HG02610 (cell line): ENCODE results near the gene CPLX1.

Experiments
- ATAC-seq: cut with Tn5 transposase; IDR thresholded peaks from one replicate; pipeline ENCODE4 v1.9.1; 2021; ENCODE audit warnings: mild to moderate bottlenecking, moderate library complexity; ENCODE audit not compliant: unreplicated experiment

The CPLX1 gene

DNA sequence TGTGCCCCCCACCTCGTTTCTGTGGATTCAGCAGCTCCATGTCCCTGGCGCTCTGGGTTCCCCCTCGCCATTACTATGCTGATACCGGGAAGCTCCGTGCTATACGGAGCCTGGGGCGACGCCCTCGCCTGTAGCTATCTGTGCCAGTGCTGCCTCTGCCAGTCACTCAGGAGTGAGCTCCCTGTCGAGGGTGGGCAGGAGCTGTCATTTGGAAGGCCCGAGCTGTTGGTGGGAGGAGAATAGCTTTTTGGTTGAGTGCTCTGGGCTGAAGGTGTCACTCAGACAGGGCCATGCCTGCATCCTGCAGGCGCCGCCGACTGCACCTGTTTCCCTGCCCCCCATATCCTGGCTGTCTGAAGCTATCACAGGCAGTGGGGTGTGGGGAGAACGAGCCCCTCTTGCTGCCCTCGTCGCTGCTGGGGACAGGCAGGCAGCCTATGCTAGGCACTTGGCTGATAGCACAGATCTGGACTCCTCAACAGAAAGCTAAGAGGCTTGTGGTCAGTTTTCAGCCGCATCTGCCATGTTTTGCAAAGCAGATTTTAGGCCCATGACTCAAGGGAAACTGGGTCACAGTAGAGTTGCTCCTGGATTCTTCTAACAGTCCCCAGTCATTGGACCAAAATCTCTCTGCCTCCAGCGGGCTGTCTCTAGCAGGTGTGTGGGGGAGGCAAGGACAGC, 31.8 kb downstream of the CPLX1 start:
- ATAC-seq: no peak

DNA sequence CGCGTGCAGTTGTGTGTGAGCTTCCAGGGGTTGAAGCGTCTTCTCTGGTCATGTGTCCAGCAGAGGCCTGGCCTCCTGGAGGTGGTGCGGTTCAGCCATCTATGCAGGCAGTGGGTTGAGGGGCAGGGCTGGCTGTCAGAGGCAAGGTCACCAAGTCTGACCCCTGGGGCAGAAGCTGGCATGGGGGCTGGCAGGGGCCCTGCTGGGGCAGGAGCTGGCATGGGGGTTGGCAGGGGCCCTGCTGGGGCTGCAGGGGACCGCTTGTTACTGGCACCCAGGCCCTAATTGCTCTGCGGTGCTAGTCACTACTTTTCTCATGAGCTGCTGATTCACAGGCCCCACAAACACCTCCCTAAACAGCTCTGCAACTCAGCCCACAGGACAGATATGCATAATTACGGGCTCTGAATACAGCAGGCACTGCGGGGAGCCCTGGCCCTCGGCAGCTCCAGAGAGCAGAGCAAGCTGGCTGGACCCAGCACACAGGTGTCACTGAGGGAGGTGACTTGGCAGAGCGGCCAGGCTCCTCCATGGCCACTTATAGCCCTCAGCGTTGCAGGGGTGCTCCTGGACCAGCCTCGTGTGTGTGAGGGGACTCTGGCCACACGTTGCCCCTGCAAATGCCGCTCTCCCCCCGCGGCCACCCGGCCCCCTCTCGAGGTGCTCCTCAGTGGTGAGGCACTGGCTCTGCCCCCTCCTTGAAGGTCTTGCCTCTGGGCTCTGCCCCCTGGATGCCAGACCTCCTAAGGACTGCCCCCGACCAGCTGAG, 32.7 kb downstream of the CPLX1 start:
- no peak for ATAC-seq

DNA sequence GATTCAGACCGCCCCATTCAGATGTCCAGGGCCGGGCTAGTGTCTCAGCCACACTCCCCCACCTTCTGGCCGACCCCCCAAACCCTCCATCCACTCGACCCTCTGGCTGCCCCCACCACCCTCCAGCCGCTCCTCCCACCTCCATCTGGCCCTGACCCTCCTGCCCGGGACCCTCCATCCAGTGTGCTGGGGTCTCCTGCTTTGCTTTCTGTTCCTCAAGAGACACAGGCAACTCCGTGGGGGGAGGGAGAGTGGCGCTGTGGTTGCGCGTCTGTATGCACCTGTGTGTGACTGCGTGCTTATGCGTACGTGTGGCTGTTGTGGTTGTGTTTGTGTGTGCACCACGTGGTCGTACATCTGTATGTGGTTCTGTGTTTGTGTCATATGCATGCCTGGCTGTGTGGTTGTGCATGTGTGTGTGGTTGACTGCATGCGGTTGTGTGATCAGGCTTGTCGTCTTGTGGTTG, 33.3 kb downstream of the CPLX1 start:
- ATAC-seq: no peak

DNA sequence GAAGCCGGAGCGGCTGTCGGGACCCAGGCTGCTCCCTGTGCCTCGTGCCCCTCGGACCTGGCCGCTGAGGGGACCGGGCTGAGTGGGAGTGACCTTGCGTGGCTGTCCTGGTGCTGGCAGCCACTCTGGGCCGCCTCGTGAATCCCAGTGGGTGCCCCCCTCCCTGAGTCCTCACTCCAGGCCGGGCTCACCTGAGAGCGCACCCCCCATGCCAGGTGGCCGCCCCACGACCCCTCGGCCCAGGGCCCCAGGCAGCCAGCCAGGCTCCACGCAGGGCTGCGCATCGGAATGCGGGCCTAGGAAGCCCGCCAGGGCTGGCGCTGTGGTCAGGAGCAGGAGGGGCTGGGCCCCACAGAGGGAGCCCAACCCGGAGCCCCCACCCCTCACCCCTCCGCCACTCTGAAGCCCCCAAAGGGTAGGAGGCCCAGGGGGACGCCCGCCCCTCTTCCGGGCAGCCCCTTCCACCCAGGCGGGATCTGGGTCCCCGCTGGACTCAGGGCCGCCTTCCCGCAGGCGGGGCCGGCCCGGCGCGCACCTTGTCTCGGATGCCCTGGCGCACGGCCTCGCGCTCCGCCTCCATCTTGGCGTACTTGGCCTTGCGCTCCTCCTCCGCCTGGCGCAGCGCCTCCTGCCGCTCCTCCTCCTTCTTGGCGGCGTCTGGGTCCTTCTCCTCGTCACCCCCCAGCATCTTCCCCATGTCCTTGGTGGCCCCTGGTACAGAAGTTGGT, 33.9 kb downstream of the CPLX1 start:
- no peak for ATAC-seq

DNA sequence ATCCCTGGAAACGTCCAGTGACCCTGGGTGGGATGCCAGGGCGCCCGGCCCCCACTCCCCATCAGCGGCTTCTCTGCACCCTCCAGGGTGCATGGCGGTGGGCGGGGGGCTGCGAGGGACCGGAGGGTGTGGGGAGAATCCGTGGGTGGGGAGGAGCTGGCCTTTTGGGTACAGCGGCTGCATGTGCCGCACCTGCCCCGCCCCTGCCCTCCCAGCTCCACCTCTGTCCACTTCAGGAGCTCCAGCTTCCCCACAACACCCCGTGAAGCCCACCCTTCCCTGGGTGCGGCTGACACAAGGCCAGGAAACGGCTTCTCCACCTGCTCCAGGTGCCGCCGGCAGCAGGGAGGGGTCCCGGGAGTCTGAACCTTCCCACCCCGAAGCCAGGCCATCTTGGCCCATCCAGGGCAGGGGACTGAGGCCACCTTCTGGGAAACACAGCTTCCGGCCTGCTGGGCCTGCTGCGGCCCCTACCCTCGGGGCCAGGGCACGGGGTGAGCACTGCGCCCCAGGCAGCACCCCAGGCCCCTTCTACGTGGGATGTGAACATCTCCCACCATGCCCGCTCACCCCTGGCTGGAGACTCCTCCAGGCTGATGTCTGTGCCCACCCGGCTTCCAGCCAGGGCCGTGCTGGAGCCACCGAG, 34.6 kb downstream of the CPLX1 start:
- ATAC-seq: no peak

DNA sequence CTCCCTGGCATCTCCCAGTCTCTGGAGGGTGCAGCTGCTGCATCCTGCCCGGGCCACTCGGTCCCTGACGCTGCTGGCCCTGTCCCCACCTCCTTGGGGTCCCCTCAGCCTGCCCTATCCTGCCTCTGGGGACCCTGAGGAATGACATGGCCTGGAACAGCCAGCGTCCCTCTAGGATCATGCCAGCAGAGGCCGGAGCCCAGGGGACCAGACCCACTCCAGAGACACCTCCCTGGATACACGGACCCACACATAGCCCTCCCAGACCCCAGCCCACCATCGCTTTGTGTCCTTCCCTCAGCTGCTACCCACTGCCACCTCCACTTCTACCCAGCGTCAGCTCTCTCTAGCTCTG, 35.5 kb downstream of the CPLX1 start:
- no peak for ATAC-seq

DNA sequence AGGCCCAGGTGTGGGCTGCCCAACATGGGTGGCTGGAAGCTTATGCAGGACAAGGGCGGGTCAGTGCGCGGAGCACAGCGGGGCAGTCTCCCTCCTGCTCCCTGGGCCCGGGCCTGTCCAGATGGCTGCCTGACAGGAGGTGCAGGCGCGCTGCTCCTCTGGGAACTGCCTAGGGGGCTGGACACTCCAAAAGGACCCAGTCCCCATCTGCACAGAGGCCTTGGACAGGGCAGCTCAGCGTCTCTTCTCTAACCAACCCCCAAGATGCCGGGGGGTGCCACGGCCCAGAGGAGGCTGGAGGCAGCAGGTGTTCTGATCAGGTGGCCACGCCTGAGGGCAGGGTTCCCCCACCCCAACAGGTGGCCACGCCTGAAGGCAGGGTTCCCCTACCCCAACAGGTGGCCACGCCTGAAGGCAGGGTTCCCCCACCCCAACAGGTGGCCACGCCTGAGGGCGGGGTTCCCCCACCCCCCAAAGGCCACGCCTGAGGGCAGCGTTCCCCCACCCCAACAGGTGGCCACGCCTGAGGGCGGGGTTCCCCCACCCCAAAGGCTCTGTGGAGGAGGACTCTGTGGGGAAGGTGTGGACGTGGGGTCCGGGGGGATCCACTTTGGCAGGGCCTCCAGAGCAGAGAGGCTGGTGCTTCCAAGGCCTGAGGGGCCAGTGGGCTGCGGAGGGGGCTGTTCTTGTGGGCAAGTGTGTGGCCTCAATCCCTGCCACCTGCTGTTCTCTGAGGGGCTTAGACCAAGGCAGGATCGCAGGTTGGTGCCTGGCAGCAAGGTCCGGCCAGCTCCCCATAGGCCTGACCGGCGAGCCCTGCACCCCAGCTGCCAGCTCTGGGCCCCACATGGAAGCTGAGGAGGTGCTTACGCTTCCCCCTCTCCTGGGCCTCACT, 36.1 kb downstream of the CPLX1 start:
- ATAC-seq: no peak

DNA sequence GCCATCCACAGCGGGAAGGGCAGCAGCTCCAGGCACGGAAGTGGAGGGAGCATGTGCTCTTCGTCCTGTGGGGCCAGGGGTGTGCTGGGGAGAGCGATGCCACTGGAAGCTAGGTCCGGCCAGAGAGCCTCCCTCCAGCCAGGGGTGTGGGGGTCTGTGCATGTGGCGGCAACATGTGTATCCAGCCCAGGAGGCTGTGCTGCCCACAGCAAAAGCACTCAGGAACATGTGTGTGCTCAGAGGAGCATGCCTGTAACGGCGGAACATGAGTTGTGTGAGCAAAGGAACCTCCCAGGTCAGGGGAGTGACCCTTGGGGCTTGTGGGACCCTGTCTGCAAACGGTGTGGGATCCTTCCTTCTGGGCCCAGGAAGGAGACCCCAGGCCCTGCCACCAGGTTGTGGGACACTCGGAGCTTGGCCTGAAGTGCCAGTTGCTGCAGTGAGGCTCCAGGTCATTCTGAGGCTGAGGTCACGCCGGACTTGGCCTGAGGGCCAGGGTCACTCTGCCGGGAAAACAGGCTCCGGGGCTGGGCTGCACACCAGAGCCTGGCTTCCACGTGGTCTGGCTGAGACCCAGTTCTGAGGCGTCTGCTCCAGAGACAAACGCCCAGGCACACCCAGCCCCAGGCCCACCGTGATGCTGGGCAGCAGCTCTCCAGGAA, 37.2 kb downstream of the CPLX1 start:
- no peak for ATAC-seq

DNA sequence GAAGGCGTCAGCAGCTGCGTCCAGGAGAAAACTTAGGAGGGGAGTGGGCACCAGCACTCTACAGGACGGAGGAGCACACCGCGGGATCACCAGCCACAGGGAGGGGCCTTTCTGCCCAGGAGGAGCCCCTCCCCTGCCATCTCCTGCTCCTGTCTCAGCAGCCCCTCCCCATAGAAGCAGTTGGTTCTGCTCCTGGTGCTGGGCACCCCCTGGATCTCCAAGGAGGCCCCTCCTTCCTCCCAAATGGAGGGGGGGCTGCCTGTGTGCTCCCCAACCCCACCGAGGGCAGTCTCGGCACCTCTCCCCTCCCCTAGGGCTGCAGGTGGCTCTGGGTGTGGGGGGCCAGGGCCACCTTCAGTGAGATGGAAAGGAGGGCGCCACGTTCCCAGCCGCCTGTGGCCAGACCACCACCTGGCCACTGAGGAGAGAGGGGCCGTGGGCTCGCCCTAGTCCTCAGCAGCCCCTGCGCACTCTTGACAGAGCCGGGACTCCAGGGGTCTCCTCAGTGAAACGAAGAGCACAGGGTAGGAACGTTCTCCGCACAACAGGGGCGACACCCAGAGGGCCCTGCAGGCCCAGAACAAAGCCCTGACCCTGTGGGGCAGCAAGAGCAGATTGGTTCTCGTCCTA, 37.8 kb downstream of the CPLX1 start:
- ATAC-seq: no peak

DNA sequence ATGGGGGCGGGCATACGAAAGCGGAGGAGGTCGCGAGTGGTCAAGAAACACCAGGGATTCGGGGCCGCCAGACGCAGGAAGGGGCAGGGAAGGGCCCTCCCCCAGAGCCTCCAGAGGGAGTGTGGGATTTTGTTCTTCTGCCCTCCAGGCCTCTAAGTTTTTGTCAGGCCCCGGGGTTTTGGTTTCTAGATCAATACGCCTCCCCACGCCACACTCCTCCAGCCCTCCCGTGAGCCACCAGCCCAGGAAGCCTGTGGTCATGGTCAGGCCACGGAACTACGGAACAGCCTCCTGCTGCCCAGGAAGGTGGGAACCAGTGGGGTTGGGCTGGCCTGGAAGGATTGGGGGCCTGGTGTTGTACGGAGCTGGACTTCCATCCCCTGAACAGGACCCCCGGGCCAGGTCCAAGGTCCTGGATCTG, 38.4 kb downstream of the CPLX1 start:
- ATAC-seq: no peak

DNA sequence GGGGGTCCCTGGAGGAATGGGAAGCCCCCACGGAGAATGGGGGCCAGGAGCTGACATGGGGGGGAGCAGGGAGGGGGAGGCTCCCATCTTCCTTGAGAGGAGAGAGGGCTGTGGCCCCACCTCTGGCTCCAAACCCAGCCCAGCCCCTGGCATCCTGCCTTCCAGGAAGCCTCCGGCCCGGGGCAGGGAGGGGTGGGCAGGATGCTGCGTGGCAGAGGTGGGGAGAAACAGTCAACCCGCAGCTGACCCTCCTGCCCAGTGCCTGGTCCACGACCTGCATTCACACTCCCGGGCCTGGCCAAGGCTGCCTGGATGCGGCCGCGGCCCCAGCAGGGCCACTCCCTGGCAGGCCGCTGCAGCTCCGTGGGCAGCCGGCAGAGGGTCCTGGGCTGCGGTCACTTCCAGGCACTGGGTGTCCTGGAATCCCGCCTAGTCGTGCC, 39.0 kb downstream of the CPLX1 start:
- ATAC-seq: no peak

DNA sequence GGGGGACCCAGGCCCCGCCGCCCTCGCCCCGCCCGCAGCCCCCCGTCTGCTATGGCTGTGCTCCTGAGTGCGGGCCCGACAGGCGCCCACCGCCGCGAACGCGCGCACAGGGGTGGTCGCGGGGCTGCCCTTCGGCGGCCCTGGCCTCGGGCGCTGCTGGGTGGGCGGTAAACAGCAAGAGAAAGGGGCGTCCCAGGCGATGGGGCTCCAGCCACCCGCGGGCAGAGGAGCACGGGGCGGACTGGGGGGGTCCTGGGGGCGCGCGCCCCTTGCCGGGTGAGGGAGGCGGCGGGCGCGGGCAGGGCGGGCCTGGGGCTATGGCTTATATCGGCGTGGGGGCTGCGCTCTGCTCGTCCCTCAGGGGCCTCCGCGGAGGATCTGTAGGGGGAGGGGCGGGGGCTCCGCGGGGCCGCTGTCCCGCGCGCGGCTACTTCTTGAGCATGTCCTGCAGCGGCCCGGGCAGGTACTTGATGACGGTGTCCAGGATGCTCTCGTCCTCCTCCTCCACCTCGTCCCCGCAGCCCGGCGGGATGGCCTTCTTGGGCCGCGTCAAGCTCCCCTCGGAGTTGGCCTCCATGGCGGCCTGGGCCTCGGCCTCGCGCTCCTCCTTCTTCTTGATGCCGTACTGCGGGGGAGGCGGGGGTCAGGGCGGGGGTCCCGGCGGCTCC, 39.7 kb downstream of the CPLX1 start:
- no peak for ATAC-seq

DNA sequence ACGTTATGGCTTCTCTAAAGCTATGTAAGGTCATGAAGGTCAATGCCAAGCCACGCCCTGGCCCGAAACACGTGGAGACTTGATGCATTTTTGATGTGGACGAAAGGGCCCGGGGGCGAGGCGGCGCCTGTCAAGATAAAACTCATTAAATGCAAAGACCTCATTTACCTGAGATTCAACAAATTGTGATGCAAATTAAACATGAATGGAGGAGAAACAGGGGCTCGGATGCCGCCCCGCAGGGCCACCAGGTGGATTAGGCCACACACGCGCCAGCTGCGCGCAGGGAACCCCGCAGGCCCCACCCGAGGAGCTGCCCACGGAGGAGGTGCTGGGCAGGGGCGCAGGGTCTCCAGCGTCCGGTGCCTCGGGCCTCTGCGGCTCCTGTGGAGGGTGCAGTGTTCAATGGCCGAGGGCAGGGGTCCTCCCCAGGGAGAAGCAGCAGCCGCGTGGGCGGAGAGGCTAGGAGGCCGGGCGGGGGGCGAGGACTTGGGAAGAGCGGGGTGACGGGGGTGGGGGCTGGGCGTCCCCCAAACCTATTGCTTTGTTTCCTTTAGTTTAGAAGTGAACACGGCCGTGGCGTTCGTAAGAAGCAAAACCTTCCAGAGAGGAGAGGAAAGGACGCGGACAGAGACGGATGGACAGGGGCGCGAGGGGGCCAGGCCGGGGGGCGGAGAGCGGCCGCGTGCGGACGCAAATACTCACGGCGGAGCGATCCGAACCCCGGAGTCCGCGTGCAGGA, 40.4 kb downstream of the CPLX1 start:
- no peak for ATAC-seq

DNA sequence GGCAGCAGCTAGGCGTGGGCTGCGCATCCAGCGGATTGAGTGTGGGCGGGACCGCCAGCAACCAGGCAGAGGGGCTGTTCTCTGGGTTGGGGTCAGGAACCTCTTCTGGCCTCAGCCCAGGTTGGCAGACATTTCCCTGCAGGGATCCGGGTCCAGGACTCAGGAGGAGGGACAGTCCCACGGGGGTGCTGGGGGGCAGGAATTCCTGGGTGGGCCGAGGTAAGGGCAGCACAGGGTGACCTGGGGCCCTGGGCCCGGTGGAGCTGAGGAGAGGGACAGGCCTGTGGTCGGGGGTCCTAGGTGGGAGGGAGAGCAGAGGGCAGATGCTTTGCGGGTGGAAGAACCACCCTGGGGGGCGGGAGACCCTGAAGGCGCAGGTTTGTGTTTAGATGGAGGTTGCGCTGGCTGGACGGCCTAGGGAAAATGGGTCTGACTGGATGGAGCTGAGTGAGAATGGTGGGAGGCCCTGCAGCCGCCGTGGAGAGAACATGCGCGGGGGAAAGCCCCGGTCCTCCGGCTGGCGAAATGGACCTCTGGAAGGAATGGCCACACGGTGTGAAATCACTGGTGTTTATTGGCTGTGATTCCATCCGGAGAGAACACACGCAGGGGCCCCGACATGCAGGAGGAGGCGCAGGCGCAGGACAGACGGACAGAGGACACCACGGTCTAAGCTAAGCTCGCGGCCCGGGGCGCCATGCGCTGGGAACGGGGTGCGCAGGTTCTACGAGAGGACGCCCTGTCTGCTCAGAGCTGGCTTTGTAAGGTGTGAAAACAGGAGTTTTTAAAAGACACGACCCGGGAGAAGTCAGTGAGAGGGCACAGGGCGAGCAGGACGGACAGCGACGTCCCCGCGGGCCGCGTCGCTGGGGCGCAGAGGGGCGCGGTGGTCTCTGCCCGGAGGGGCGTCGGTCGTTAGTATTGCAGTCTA, 41.3 kb downstream of the CPLX1 start:
- no peak for ATAC-seq

DNA sequence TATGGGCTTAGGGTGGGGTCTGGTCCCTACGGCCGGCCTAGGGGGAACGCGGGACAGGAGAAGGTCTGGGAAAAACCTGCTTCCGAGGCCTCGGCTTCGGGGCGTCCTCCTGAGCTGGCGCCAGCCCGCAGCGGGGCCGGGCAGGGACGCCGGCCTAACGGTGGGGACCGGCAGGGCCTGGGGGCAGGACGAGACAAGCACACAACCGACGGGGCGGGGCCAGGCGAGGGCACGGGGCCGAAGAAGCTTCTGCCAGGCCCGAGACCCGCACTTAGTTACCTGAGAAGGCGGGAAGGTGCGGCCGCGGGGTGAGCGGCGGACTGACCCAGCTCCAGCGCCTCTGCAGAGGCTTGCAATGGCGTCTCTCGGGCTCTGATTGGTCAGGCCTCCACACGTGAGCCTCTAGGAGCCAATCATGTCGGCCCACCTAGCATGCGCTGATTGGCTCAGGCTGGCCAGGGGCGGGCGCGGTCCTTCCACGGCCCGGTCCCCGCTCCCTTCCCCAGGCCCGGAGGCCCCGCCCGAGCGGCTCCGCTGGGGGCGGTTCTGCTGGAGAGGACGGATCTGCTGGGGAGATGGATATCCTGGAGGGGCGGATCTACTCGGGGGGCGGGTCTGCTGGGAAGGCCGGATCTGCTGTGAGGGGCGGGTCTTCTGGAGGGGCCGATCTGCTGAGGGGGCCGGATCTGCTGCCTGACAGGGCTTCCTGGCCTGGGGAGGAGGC, 44.3 kb downstream of the CPLX1 start:
- peak; percentile 95 for ATAC-seq

DNA sequence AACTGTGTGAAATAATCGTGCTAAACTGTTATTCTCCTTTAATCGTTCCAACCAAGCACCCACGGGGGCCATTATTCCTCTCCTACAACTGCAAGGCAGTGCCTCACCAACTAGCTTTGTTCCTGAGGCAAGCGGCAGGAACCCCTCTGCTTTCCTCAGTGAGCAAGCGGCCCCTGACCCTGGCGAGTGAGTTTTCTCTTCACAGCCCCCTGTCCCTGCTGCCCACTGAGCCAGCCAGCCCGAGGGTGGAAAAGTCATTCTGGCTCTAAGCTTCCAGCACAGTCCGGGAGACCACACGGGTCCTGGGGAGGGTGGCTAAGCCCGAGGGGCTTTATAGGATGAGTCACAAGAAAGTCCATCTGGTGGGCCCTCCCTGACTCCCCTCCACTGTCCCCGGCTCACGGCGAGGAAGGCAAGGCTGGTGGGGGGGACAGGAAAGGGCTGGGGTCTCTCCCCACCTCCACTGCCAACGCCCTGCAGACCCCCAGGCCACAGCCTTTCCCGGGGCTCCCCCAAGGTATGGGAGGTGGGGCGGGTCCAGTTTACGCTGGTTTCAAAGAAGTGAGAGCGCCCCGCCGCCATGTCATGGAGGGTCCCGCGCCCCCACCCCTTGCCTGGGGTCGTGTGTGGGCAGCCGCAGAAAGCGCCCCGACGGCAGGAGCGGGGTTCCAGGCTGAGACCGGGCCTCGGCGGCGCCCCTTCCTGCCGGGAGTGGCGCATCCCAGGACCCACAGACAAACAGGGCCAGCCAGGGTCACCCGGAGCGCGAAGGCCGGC, 45.0 kb downstream of the CPLX1 start:
- peak; percentile 2 for ATAC-seq
